ENCODE data around the gene MTSS2. TPM values are rescaled to one million over a fixed set of nuclear protein-coding genes. Genes with fewer than 3 reads are reported as not detected.

MTSS2 gene
- total RNA-seq, 1 experiment from 2014 or later = 47.6 TPM

DNA sequence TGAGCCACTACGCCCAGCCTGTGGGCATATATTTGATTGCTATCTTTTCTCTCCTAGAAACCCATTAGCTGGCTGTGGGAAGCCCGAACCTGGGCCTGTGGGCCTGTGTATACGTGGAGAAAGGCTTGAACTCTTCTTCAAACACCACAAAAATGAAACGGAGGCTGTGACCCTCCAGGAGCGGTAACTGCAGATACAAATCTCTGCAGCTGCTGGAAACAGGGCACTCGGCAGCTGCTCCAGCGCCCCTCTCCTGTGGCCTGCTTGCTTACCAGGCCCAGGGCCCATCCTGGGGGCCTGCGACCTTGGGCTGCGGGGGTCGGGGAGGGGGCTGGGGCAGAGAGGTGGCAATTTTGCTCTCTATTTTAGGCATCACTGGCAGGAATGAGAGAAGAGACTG, 28.0 kb upstream of the MTSS2 start:
- no peak overlapping the region for H3K4me3 ChIP-seq (ENCODE audit: low read depth, low read length, poor library complexity, severe bottlenecking)
- CTCF ChIA-PET = no interaction called here
- intact Hi-C loops (cut with micrococcal nuclease; ENCODE audit: unreplicated experiment) = no loop called here
- peaks cover 16% of the 10 kb centered on the region for H3K4me1 ChIP-seq (ENCODE audit: insufficient read depth, low read length, poor library complexity, severe bottlenecking)
- POLR2A ChIA-PET (ENCODE audit: low non-redundant PET) = no interaction called here
- no peaks in the 10 kb centered on the region for H3K27me3 ChIP-seq (replicated peaks; ENCODE audit: insufficient read depth, low read depth, low read length, poor library complexity)
- no peak overlapping the region for H3K27ac ChIP-seq (ENCODE audit: low read depth, low read length, poor library complexity, severe bottlenecking)
- TF ChIP-seq EZH2 (IDR thresholded peaks at IDR 0.05; ENCODE audit: borderline replicate concordance, low read depth, low read length, poor library complexity, severe bottlenecking) (no peak), CTCF (conservative IDR thresholded peaks at IDR 0.05; ENCODE audit: low read depth, low read length) (no peak)
- no peaks in the 10 kb centered on the region for H3K36me3 ChIP-seq (ENCODE audit: insufficient read depth, low read length, poor library complexity, severe bottlenecking)
- H3K9me3 ChIP-seq (ENCODE audit: low read depth, low read length, poor library complexity, severe bottlenecking) = no peaks in the 10 kb centered on the region
- no TSS peak for BruUV-seq (replicated peaks)
- no peak for DNase-seq (ENCODE audit: low spot score)

DNA sequence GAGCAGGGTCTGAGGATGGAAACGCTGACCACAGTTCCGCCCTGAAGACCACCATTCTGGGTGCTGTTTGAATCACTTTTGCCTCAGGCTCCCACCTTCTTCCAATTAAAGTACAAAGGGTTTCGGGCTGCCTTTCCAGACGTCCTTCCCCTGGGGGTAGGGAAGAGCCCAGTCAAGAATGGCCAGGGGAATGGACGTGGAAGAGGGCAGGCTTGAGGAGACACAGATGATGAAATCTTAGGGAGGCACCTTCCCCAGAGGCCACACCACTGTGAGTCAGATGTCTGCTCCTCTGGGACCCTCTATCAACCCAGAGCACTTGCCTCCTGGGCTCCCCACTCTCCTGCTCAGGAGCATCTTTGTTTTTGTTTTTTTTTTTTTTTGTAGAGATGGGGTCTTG, 27.5 kb upstream of the MTSS2 start:
- BruUV-seq (replicated peaks) = no TSS peak
- Histone ChIP-seq H3K9me3 (ENCODE audit: low read depth, low read length, poor library complexity, severe bottlenecking) (no peaks in the 10 kb centered on the region), H3K27ac (ENCODE audit: low read depth, low read length, poor library complexity, severe bottlenecking) (no peak overlapping the region), H3K27me3 (replicated peaks; ENCODE audit: insufficient read depth, low read depth, low read length, poor library complexity) (no peaks in the 10 kb centered on the region), H3K4me3 (ENCODE audit: low read depth, low read length, poor library complexity, severe bottlenecking) (no peak overlapping the region), H3K36me3 (ENCODE audit: insufficient read depth, low read length, poor library complexity, severe bottlenecking) (no peaks in the 10 kb centered on the region), H3K4me1 (ENCODE audit: insufficient read depth, low read length, poor library complexity, severe bottlenecking) (peaks cover 16% of the 10 kb centered on the region)
- ChIA-PET POLR2A (ENCODE audit: low non-redundant PET) (no interaction called here), CTCF (no interaction called here)
- intact Hi-C loops (cut with micrococcal nuclease; ENCODE audit: unreplicated experiment) = no loop called here
- DNase-seq (ENCODE audit: low spot score) = no peak
- no peak for TF ChIP-seq CTCF (conservative IDR thresholded peaks at IDR 0.05; ENCODE audit: low read depth, low read length)
- no peak for TF ChIP-seq EZH2 (IDR thresholded peaks at IDR 0.05; ENCODE audit: borderline replicate concordance, low read depth, low read length, poor library complexity, severe bottlenecking)

DNA sequence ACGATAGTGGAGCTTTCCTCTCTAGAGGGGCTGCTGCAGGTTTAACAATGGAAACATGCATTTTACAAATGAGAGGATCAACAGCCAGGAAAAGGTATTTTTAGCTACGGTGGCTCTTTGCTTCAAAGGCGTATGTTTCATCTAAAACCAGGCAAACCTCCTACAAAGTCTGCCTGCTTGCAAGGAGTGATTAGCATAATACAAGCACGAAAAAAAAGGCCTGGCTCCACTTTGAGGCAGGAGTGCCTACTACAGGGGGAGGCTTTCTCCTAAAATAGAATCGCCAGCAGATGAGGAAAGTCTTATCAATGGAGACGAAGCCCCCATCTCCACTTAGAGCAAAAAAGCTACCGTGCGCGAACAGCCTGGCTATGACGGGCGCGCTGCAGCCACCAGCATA, 27.1 kb upstream of the MTSS2 start:
- BruUV-seq (replicated peaks) = no TSS peak
- TF ChIP-seq EZH2 (IDR thresholded peaks at IDR 0.05; ENCODE audit: borderline replicate concordance, low read depth, low read length, poor library complexity, severe bottlenecking) = no peak
- no peak for TF ChIP-seq CTCF (conservative IDR thresholded peaks at IDR 0.05; ENCODE audit: low read depth, low read length)
- Histone ChIP-seq H3K36me3 (ENCODE audit: insufficient read depth, low read length, poor library complexity, severe bottlenecking) (no peaks in the 10 kb centered on the region), H3K27ac (ENCODE audit: low read depth, low read length, poor library complexity, severe bottlenecking) (no peak overlapping the region), H3K27me3 (replicated peaks; ENCODE audit: insufficient read depth, low read depth, low read length, poor library complexity) (no peaks in the 10 kb centered on the region), H3K4me3 (ENCODE audit: low read depth, low read length, poor library complexity, severe bottlenecking) (no peak overlapping the region), H3K4me1 (ENCODE audit: insufficient read depth, low read length, poor library complexity, severe bottlenecking) (peaks cover 16% of the 10 kb centered on the region), H3K9me3 (ENCODE audit: low read depth, low read length, poor library complexity, severe bottlenecking) (no peaks in the 10 kb centered on the region)
- intact Hi-C loops (cut with micrococcal nuclease; ENCODE audit: unreplicated experiment) = no loop called here
- CTCF ChIA-PET = no interaction called here
- POLR2A ChIA-PET (ENCODE audit: low non-redundant PET) = no interaction called here
- DNase-seq (ENCODE audit: low spot score) = no peak
